ENCODE results near the gene RTL9.

- TF ChIP-seq CTCF (conservative IDR thresholded peaks at IDR 0.05 in 1 of 2, IDR thresholded peaks at IDR 0.05 in 1 of 2; ENCODE audit: low read depth in 1 of 2, low read length in 2 of 2) = no peak
- no peak for TF ChIP-seq EZH2 (IDR thresholded peaks at IDR 0.05; ENCODE audit: low read length, missing control alignments)
These were observed 24.8 kb downstream of the RTL9 start for GRCh38 chrX:110383414-110383813.
